Left ventricle myocardium inferior (tissue), 1 donor: ENCODE measurements around the gene EXTL2. TPM values are rescaled to one million over a fixed set of nuclear protein-coding genes. Genes with fewer than 3 reads are reported as not detected.

Source experiments
- DNase-seq: peaks from one replicate; pipeline ENCODE4 v3.0.0-alpha.2; 2020
- H3K27ac ChIP-seq: fragments of 200-600 bp; replicated peaks from 2 replicates; pipeline ENCODE4 v1.8.0; 2021
- H3K27me3 ChIP-seq: fragments of 200-600 bp; 2 replicates; pipeline ENCODE4 v1.8.0; 2021; ENCODE audit warnings: low read depth
- H3K36me3 ChIP-seq: fragments of 200-600 bp; 2 replicates; pipeline ENCODE4 v1.8.0; 2021
- H3K4me1 ChIP-seq: fragments of 200-600 bp; 2 replicates; pipeline ENCODE4 v1.8.0; 2021
- H3K4me3 ChIP-seq: fragments of 200-600 bp; 2 replicates; pipeline ENCODE4 v1.8.0; 2021; ENCODE audit warnings: mild to moderate bottlenecking, moderate library complexity
- H3K9me3 ChIP-seq: fragments of 200-600 bp; replicated peaks from 2 replicates; pipeline ENCODE4 v1.8.0; 2021
- CTCF ChIP-seq: fragments of 200-600 bp; IDR thresholded peaks from 2 replicates; pipeline ENCODE4 v1.8.0; 2021; ENCODE audit warnings: antibody characterized with exemption, mild to moderate bottlenecking, borderline replicate concordance
- intact Hi-C: fragments of 100-400 bp; cut with micrococcal nuclease; formaldehyde crosslinking; loops from one replicate; pipeline ENCODE4 v1.11.0; 2022
- total RNA-seq: library from RNA; stranded (reverse); fragmentation: NEBNext Ultra II Directional; extraction: Animal tissue kit (Norgen Biotek cat#: 25700); gene quantifications from one replicate; pipeline ENCODE4 v1.2.1, GENCODE V29; 2021
- donor health status: DM: no; HTN: yes; CAD: no; lungs with severe emphysema.

EXTL2 gene
- total RNA-seq, 1 donor from 2014 or later, result 10.6 TPM

- DNase-seq, result no peak
- Histone ChIP-seq H3K4me3 (no peak overlapping the region), H3K27ac (no peak overlapping the region), H3K4me1 (peaks cover 8% of the 10 kb centered on the region), H3K36me3 (no peaks in the 10 kb centered on the region), H3K27me3 (no peaks in the 10 kb centered on the region), H3K9me3 (no peaks in the 10 kb centered on the region)
- intact Hi-C loops, result loop anchor here (2.0 kb wide), 1 partner anchor 406 kb away; no protein-coding TSS in a partner anchor
- TF ChIP-seq CTCF, result peak; percentile 83
Measured at GRCh38 chr1:100868364-100868995, 26.2 kb downstream of the EXTL2 start.

GRCh38 chr1:100866901-100867206 is 27.8 kb downstream of the EXTL2 start:
- no peak for DNase-seq
- intact Hi-C loops, result loop anchor here (1.0 kb wide), 1 partner anchor 261 kb away; no protein-coding TSS in a partner anchor

GRCh38 chr1:100866041-100866900 is 28.4 kb downstream of the EXTL2 start:
- Histone ChIP-seq H3K27ac (no peak overlapping the region), H3K27me3 (no peaks in the 10 kb centered on the region), H3K4me3 (no peak overlapping the region), H3K36me3 (no peaks in the 10 kb centered on the region), H3K4me1 (peaks cover 8% of the 10 kb centered on the region), H3K9me3 (no peaks in the 10 kb centered on the region)
- DNase-seq, result no peak
- peak; percentile 76 for TF ChIP-seq CTCF
- intact Hi-C loops, result loop anchor here (1.0 kb wide), 1 partner anchor 260 kb away; no protein-coding TSS in a partner anchor

More at GRCh38 chr1:100866901-100867206, 27.8 kb downstream of the EXTL2 start:
- Histone ChIP-seq H3K36me3 (no peaks in the 10 kb centered on the region), H3K4me3 (no peak overlapping the region), H3K4me1 (peaks cover 8% of the 10 kb centered on the region), H3K27me3 (no peaks in the 10 kb centered on the region), H3K9me3 (no peaks in the 10 kb centered on the region), H3K27ac (no peak overlapping the region)
- TF ChIP-seq CTCF, result no peak

- no peak for DNase-seq
- Histone ChIP-seq H3K4me1 (peaks cover 3% of the 10 kb centered on the region), H3K9me3 (no peaks in the 10 kb centered on the region), H3K27ac (no peak overlapping the region), H3K4me3 (no peak overlapping the region), H3K36me3 (no peaks in the 10 kb centered on the region), H3K27me3 (no peaks in the 10 kb centered on the region)
- intact Hi-C loops, result no loop called here
- no peak for TF ChIP-seq CTCF
Measured at GRCh38 chr1:100862591-100862990, 32.1 kb downstream of the EXTL2 start.

GRCh38 chr1:100861379-100861778 is 33.3 kb downstream of the EXTL2 start:
- Histone ChIP-seq H3K4me1 (peaks cover 3% of the 10 kb centered on the region), H3K27me3 (no peaks in the 10 kb centered on the region), H3K36me3 (no peaks in the 10 kb centered on the region), H3K9me3 (no peaks in the 10 kb centered on the region), H3K27ac (no peak overlapping the region), H3K4me3 (no peak overlapping the region)
- intact Hi-C loops, result no loop called here
- DNase-seq, result no peak
- no peak for TF ChIP-seq CTCF
